Activated CD8-positive, alpha-beta T cell treated with anti-CD3 and anti-CD28 coated beads for 36 hours (primary cell): ENCODE measurements around the gene MAP6. TPM values are rescaled to one million over a fixed set of nuclear protein-coding genes. Genes with fewer than 3 reads are reported as not detected.
"Not testable (repeated sequence)": the region's sequence is repeated elsewhere in the genome, so short reads cannot be mapped to it uniquely, and the experiment has no call there.

Source experiments
- ATAC-seq: fragments of 200-7000 bp; cut with Tn5 transposase; one replicate; pipeline ENCODE4 v1.10.0; 2021; ENCODE audit warnings: mild to moderate bottlenecking, moderate library complexity
- CTCF ChIA-PET: fragments of 350-600 bp; sonication (Branson Sonifier 250); formaldehyde crosslinking; loops from one replicate; lab custom pipeline; 2021; ENCODE audit warnings: antibody characterized with exemption; lab: Charles Lee
- POLR2A ChIA-PET: fragments of 350-600 bp; sonication (Branson Sonifier 250); formaldehyde crosslinking; loops from one replicate; lab custom pipeline; 2021; ENCODE audit warnings: antibody characterized with exemption; lab: Charles Lee
- DNase-seq: peaks from one replicate; pipeline ENCODE4 v3.0.0-alpha.2; 2020
- H3K27ac Mint-ChIP-seq: one replicate; pipeline ENCODE4 v1.8.0; 2021; ENCODE audit warnings: mild to moderate bottlenecking, mixed read lengths
- H3K27me3 Mint-ChIP-seq: one replicate; pipeline ENCODE4 v1.8.0; 2021; ENCODE audit warnings: mixed read lengths
- H3K36me3 Mint-ChIP-seq: one replicate; pipeline ENCODE4 v1.8.0; 2021; ENCODE audit warnings: low read depth, mixed read lengths
- H3K4me1 Mint-ChIP-seq: one replicate; pipeline ENCODE4 v1.8.0; 2021; ENCODE audit warnings: low read depth, mixed read lengths
- H3K4me3 Mint-ChIP-seq: one replicate; pipeline ENCODE4 v1.8.0; 2021; ENCODE audit warnings: mild to moderate bottlenecking, moderate library complexity, mixed read lengths
- H3K9me3 Mint-ChIP-seq: one replicate; pipeline ENCODE4 v1.8.0; 2021; ENCODE audit warnings: mixed read lengths
- CTCF ChIP-seq: fragments of 200-600 bp; IDR thresholded peaks from one replicate; pipeline ENCODE4 v1.8.0; 2022; ENCODE audit warnings: antibody characterized with exemption, mild to moderate bottlenecking
- intact Hi-C: fragments of 100-400 bp; cut with micrococcal nuclease; formaldehyde crosslinking; loops from one replicate; pipeline ENCODE4 v1.10.0; 2022
- total RNA-seq, 2 experiments: library from RNA; stranded (reverse); gene quantifications; one replicate each; pipeline ENCODE4 v1.2.3, GENCODE V29; 2021

MAP6 gene
- total RNA-seq, 2 experiments from 2014 or later, result not detected

DNA sequence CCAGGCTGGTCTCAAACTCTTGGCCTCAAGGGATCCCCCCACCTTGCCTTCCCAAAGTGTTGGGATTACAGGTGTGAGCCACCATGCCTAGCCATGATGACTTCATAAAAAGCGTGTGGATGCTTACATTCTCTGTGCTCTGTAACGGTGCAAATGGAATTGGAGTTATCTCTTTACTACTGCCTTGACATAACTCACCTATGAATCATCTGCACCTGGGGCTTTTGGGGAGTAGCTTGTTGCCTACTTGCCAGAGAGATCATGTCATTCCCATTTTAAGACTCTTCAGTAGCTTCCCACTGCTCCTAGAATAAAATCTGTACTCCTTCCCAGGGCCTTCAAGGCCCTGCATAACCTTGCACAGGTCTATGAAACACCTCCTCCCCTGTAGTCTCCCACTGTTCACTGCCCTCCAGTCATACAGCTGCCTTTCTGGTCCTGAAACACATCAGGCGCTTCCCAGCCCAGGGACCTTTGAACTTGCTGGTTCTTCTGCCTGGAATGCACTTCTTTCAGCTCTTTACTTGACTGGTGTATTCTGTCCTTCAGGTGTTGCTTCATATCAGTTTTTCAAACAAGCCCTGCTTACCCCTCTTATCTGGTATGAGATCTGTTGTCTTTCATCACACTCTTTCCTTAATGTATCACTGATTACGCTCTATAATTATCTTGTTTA lies 29.2 kb upstream of the MAP6 start:
- intact Hi-C loops, result no loop called here
- POLR2A ChIA-PET, result no interaction called here
- no peak overlapping the region for H3K4me3 Mint-ChIP-seq
- no peaks in the 10 kb centered on the region for H3K9me3 Mint-ChIP-seq
- no peaks in the 10 kb centered on the region for H3K4me1 Mint-ChIP-seq
- TF ChIP-seq CTCF, result no peak
- ATAC-seq, result no peak
- CTCF ChIA-PET, result interaction anchor here (3.7 kb wide), 1 partner anchor 9 kb away, joined by 16 read pairs; no protein-coding TSS in a partner anchor
- H3K27ac Mint-ChIP-seq, result no peak overlapping the region
- H3K27me3 Mint-ChIP-seq, result peaks cover 39% of the 10 kb centered on the region
- no peak for DNase-seq
- H3K36me3 Mint-ChIP-seq, result no peaks in the 10 kb centered on the region

DNA sequence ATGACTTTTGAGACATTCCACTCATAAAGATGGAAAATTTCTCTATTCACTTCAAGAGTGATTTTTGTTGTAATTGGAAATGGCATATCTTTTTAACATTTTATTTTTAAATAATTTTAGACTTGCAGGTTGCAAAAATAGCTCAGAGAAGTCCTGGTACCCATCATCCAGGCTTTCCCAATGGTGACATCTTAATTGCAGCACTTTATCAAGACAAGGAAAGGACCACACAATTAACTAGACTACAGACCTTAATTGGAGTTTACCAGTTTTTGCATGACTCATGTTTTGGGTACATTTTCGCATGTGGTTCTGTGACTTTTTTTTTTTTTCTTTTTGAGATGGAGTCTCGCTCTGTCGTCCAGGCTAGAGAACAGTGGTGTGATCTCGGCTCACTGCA lies 23.0 kb upstream of the MAP6 start:
- intact Hi-C loops, result no loop called here
- CTCF ChIA-PET, result interaction anchor here (2.6 kb wide), 1 partner anchor 15 kb away, joined by 13 read pairs; no protein-coding TSS in a partner anchor
- Mint-ChIP-seq H3K9me3 (peaks cover 1% of the 10 kb centered on the region), H3K36me3 (no peaks in the 10 kb centered on the region), H3K27me3 (peaks cover 48% of the 10 kb centered on the region), H3K4me1 (peaks cover 18% of the 10 kb centered on the region), H3K27ac (no peak overlapping the region), H3K4me3 (no peak overlapping the region)
- DNase-seq (no peak), ATAC-seq (no peak)
- TF ChIP-seq CTCF, result no peak
- POLR2A ChIA-PET, result interaction anchor here (0.6 kb wide), 1 partner anchor 168 kb away, joined by 3 read pairs; no protein-coding TSS in a partner anchor

DNA sequence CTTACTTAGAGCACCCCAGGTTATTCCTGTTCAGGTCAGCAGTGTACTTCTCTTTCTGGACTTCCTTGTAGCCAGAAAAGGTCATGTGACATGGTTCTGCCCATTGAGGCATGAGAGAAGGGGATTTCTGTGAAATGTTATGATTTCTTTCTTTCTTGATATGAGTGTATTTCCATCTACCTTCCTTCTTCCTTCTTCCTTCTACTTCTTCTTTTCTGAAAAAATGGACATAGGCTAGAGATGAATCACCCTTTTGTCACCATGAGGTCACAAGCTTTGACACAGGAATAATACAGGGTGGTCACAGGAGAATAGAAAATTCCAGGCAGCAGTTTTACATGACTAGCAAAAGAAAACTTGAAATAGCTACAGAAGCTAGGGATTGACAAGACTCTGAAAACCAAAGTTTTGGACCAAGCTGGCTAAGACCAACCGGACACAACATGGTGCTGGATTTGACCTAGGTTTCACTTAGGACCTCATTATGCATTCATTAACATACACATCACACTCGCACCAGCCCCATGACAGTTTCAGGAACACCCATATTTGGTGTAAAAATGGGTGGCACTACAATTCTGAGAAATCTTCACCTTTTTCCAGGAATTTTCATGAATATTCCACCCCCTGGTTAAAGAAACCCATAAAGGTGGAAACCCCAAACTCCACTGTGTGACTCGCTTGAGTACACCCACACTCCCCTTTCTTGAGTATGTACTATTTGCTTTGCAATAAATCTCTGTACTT lies 21.2 kb upstream of the MAP6 start:
- Mint-ChIP-seq H3K36me3 (peaks cover 7% of the 10 kb centered on the region), H3K27ac (peak overlapping the region; percentile 73), H3K27me3 (peaks cover 52% of the 10 kb centered on the region), H3K4me3 (peak overlapping the region; percentile 13), H3K9me3 (peaks cover 12% of the 10 kb centered on the region), H3K4me1 (peaks cover 18% of the 10 kb centered on the region)
- ChIA-PET CTCF (interaction anchor here (2.6 kb wide), 1 partner anchor 16 kb away, joined by 13 read pairs; no protein-coding TSS in a partner anchor), POLR2A (no interaction called here)
- TF ChIP-seq CTCF, result no peak
- intact Hi-C loops, result no loop called here
- DNase-seq, result peak; percentile 43
- peak; percentile 85 for ATAC-seq

GRCh38 chr11:75683856-75684255 lies 15.0 kb upstream of the MAP6 start:
- intact Hi-C loops, H3K4me3 Mint-ChIP-seq, DNase-seq, ATAC-seq, H3K27ac Mint-ChIP-seq, H3K4me1 Mint-ChIP-seq, H3K36me3 Mint-ChIP-seq: not testable (repeated sequence)
- CTCF ChIA-PET, result interaction anchor here (1.1 kb wide), 1 partner anchor 32 kb away, joined by 3 read pairs; no protein-coding TSS in a partner anchor
- Mint-ChIP-seq H3K27me3 (peaks cover 58% of the 10 kb centered on the region), H3K9me3 (peaks cover 17% of the 10 kb centered on the region)
- POLR2A ChIA-PET, result interaction anchor here (1.0 kb wide), 1 partner anchor 44 kb away, joined by 3 read pairs; no protein-coding TSS in a partner anchor

- TF ChIP-seq CTCF, result no peak
- CTCF ChIA-PET, result interaction anchor here (0.9 kb wide), 1 partner anchor 44 kb away, joined by 3 read pairs; no protein-coding TSS in a partner anchor
- Mint-ChIP-seq H3K36me3 (no peaks in the 10 kb centered on the region), H3K4me3 (no peak overlapping the region), H3K27me3 (peaks cover 42% of the 10 kb centered on the region), H3K4me1 (peaks cover 6% of the 10 kb centered on the region), H3K9me3 (peaks cover 4% of the 10 kb centered on the region), H3K27ac (no peak overlapping the region)
- POLR2A ChIA-PET, result no interaction called here
- DNase-seq (no peak), ATAC-seq (no peak)
- intact Hi-C loops, result no loop called here
Observed at GRCh38 chr11:75679566-75679965, 10.7 kb upstream of the MAP6 start.
